HG02798 (cell line): ENCODE data around the gene TMEM87A.

Experiments
- ATAC-seq: cut with Tn5 transposase; IDR thresholded peaks from one replicate; pipeline ENCODE4 v1.9.1; 2021; ENCODE audit warnings: mild to moderate bottlenecking; ENCODE audit not compliant: unreplicated experiment, poor library complexity

Gene TMEM87A

DNA sequence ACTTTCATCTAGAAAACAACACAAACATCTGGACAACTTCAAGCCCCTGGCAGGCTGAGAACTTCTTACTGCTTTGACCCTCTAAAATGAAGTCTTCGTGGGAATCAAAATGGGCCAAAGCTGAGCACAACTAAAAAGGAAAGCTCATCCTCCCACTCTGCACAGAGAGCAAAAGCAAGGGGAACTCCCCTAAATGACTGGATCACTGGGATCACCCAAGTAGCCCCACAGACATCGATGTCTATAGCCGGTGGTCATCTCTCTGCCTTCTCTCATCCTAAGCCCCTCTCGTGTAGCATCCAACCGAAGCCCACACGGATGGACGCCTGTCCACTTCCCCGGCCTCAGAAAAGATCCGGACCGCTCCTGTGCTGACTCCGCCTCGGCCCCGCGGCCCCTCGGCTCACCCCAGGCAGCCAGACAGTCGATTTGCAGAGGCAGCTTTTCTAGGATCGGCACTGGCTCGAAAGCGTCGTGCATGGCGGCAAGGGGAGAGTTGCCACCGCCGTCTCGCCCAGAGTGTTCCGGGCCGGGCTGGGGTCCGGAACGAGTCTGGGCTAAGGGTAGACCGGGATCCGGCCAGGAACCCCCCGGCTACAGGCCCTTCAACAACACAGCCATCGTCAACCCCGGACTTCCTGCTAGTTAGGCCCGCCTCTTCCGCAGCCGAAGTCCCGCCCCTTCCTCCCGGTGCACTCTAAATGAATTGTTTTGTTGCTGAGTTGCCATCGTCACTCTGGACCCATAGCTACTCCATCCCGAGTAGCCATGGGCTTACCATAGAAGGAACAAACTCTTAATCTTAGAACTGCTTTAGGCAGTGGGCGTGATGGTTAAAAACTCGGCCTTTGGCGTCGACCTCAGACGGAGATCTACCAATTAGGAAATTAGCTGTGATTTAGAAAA, 65.3 kb downstream of the TMEM87A start, which contains the start of gene VPS39:
TSS of gene VPS39 (minus strand) at position 631 of the 906 bp plus-strand sequence. CDS start at position 480, 151 bp downstream.
- peak; percentile 90 for ATAC-seq

DNA sequence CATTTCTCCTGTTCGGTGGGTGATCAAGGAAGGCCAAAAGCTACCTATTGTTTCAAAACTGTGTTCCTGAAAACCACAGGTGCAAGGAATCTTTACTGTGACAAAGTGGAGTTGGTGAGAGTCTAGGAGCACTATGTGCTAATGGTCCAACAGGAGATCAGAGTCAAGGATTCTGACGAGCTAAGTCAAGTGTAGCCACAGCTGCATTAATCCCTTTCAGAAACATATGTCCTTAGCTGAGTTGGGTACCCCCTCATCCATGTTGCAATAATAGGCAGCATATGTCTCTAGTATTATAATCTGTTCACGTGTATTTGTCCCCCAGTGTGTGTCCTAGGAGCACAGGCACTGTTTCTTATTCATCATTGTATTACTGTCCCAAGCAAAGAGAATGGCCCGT, 66.8 kb downstream of the TMEM87A start:
- ATAC-seq, result no peak

GRCh38 chr15:42203891-42204290, 69.3 kb downstream of the TMEM87A start:
- no peak for ATAC-seq

GRCh38 chr15:42202653-42203052, 70.6 kb downstream of the TMEM87A start:
- ATAC-seq, result no peak

- ATAC-seq, result no peak
Observed at GRCh38 chr15:42201801-42202200, 71.4 kb downstream of the TMEM87A start.

- no peak for ATAC-seq
Observed at GRCh38 chr15:42199126-42199525, 74.1 kb downstream of the TMEM87A start.

- ATAC-seq, result no peak
Observed at GRCh38 chr15:42198516-42198915, 74.7 kb downstream of the TMEM87A start.

GRCh38 chr15:42194513-42194912, 78.7 kb downstream of the TMEM87A start:
- ATAC-seq, result no peak

GRCh38 chr15:42193383-42193782, 79.8 kb downstream of the TMEM87A start:
- no peak for ATAC-seq

GRCh38 chr15:42191610-42192346, 81.5 kb downstream of the TMEM87A start:
- no peak for ATAC-seq

- no peak for ATAC-seq
Observed at GRCh38 chr15:42190370-42190769, 82.9 kb downstream of the TMEM87A start.

- no peak for ATAC-seq
Observed at GRCh38 chr15:42185801-42186200, 87.4 kb downstream of the TMEM87A start.

- no peak for ATAC-seq
Observed at GRCh38 chr15:42184736-42185135, 88.5 kb downstream of the TMEM87A start.

DNA sequence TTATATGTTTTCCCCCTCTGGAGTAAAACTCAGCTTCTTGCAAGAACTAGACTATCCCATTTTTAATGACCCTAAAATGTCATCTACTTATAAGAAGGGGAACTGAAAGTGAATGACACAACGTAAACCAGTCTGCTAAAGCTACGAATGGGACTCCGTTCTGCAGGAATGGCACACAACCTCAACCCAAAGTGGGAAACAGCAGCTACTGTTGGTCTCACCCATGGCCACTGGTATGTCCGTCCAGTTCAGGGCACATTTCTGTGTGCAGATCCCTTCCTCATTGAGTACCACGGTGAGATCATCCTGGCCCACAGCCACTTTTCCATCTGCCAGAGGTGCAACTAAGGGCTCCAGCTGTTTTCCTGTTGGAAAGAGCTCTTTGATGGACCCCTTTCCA, 88.9 kb downstream of the TMEM87A start:
- ATAC-seq, result no peak

DNA sequence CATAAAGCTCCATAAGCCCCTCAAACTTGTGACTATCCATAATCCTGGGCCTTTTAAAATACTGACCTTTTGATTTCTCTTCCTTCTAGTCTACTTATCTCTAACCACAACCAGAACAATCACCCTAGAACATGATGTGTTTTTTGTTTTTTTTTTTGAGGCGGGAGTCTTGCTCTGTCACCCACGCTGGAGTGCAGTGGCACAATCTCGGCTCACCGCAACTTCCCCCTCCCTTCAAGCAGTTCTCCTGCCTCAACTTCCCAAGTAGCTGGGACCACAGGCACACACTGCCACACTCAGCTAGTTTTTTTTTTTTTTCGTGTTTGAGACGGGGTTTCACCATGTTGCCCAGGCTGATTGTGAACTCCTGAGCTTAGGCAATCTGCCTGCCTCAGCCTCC, 90.3 kb downstream of the TMEM87A start:
- no peak for ATAC-seq

DNA sequence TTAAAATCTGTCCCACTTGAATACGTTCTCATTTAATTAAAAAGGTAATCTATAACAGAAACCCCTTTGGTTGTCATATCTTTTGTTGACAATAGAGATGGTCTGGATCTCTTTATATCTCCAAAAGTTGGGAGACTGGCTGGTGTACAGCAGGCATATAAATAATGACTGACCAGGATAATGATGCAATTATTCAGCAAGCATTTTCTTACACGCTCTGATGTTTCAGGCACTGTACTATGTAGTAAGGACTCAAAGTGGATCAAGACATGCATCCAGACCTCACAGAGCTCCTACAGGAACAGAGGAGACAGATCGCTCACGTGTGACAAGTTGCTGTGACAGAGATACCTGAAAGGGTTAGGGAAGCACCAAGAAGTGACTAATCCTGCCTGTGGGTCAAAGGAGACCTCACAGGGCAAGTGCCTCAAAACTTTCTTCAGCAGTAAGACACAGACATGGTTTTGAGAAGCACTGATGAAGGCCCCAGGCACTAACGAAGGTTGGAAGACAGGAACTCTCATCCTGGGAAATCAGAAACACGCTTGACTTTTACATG, 90.8 kb downstream of the TMEM87A start:
- ATAC-seq, result no peak

- ATAC-seq, result no peak
Observed at GRCh38 chr15:42178056-42178455, 95.2 kb downstream of the TMEM87A start.

GRCh38 chr15:42175671-42176070, 97.6 kb downstream of the TMEM87A start:
- ATAC-seq, result no peak

DNA sequence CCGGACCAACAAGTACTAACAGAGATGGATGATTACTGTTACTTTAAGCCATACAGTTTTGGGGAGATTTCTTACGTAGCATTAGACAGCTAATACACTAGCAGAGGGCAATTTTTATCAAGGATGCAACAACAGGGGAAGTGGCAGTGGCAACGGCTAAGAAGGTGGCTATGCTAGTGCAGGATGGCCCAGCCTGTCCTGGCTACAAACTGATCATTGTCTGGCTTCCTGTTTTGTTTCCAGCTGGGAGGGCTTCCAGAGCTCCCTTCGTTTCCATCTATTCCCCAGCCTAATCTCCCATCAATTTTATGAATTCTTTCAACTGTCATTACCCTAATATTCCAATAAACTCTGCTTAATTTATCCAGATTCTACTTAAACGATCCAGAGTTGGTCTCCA, 100.8 kb downstream of the TMEM87A start:
- ATAC-seq, result no peak

GRCh38 chr15:42171795-42172194, 101.4 kb downstream of the TMEM87A start:
- no peak for ATAC-seq

DNA sequence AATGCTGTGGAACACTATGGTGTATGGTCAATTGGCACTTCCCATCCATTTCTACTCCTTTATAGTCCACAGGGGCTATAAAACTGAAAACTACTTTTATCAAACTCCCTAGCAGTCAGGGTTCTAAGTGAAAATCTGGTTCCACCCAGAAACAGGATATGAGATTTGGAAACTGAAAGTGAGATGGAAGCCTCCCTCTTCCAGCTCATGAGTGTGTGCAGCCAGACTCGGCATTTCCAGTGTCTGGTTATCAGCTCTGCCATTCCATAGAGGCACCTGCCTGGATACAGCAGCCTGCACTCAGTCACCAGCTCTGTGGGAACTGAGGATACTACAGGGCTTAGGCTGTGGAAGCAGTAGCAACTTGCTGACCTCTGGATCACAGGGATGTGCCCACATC, 102.1 kb downstream of the TMEM87A start:
- no peak for ATAC-seq
